Activated CD4-positive, alpha-beta T cell treated with anti-CD3 and anti-CD28 coated beads for 36 hours (primary cell): ENCODE results near the gene CTPS2. TPM values are rescaled to one million over a fixed set of nuclear protein-coding genes. Genes with fewer than 3 reads are reported as not detected.
"Not testable (repeated sequence)": the region's sequence is repeated elsewhere in the genome, so short reads cannot be mapped to it uniquely, and the experiment has no call there.

Source experiments
- ATAC-seq: fragments of 200-7000 bp; cut with Tn5 transposase; one replicate; pipeline ENCODE4 v1.10.0; 2021; ENCODE audit warnings: mild to moderate bottlenecking, moderate library complexity
- CTCF ChIA-PET: fragments of 350-600 bp; sonication (Branson Sonifier 250); formaldehyde crosslinking; loops from one replicate; lab custom pipeline; 2021; ENCODE audit warnings: antibody characterized with exemption; lab: Charles Lee
- POLR2A ChIA-PET: fragments of 350-600 bp; sonication (Branson Sonifier 250); formaldehyde crosslinking; loops from one replicate; lab custom pipeline; 2021; ENCODE audit warnings: antibody characterized with exemption, inconsistent platforms; lab: Charles Lee
- DNase-seq: peaks from one replicate; pipeline ENCODE4 v3.0.0-alpha.2; 2020
- H3K27ac Mint-ChIP-seq: one replicate; pipeline ENCODE4 v1.8.0; 2021; ENCODE audit warnings: mixed read lengths
- H3K27me3 Mint-ChIP-seq: one replicate; pipeline ENCODE4 v1.8.0; 2021; ENCODE audit warnings: mixed read lengths
- H3K36me3 Mint-ChIP-seq: one replicate; pipeline ENCODE4 v1.8.0; 2021; ENCODE audit warnings: low read depth, mixed read lengths
- H3K4me1 Mint-ChIP-seq: one replicate; pipeline ENCODE4 v1.8.0; 2021; ENCODE audit warnings: mixed read lengths
- H3K4me3 Mint-ChIP-seq: one replicate; pipeline ENCODE4 v1.8.0; 2021; ENCODE audit warnings: mild to moderate bottlenecking, moderate library complexity, mixed read lengths
- H3K9me3 Mint-ChIP-seq: one replicate; pipeline ENCODE4 v1.8.0; 2021; ENCODE audit warnings: low read depth, mixed read lengths
- intact Hi-C, 2 experiments: fragments of 100-400 bp; cut with DNase I in 1 of 2; cut with micrococcal nuclease in 1 of 2; formaldehyde crosslinking; loops; one replicate each; pipeline versions ENCODE4 v1.14.2 to v1.15.1; 2022 to 2024; cut with DNase I, micrococcal nuclease
- total RNA-seq, 2 experiments: library from RNA; stranded (reverse); gene quantifications; one replicate each; pipeline ENCODE4 v1.2.3, GENCODE V29; 2021

Gene CTPS2
- total RNA-seq: 1 to 10 TPM; 6.8 to 7.2 TPM

GRCh38 chrX:16712548-16713155 is at the start of gene CTPS2:
CTPS2 (minus strand) TSS chrX:16712669; CDS start chrX:16702902, 9,767 bp downstream.
- Mint-ChIP-seq H3K27ac (peak within 1 kb of the TSS; percentile 82), H3K9me3 (no peaks in the 10 kb centered on the region), H3K4me3 (peak within 1 kb of the TSS; percentile 77), H3K4me1 (peaks cover 10% of the 10 kb centered on the region), H3K36me3 (peaks cover 3% of the 10 kb centered on the region), H3K27me3 (no peaks in the 10 kb centered on the region)
- intact Hi-C loops: loop anchor here (5.0 to 10.0 kb wide), 4 partner anchors 230 to 1038 kb away; partner anchors contain the start of genes CA5B (in 1 of the 2) and REPS2 (in 1 of the 2)
- peak; percentile 75 for DNase-seq
- POLR2A ChIA-PET: no interaction called here
- peak; percentile 97 for ATAC-seq
- CTCF ChIA-PET: interaction anchor here (0.9 kb wide), 1 partner anchor 17 kb away, joined by 5 read pairs; no protein-coding TSS in a partner anchor

GRCh38 chrX:16761500-16761899 is 49.0 kb upstream of the CTPS2 start:
- H3K4me1 Mint-ChIP-seq, intact Hi-C loops, H3K36me3 Mint-ChIP-seq, H3K4me3 Mint-ChIP-seq, H3K27ac Mint-ChIP-seq, H3K9me3 Mint-ChIP-seq, DNase-seq, POLR2A ChIA-PET, CTCF ChIA-PET, ATAC-seq, H3K27me3 Mint-ChIP-seq: not testable (repeated sequence)

GRCh38 chrX:16756724-16757123 is 44.3 kb upstream of the CTPS2 start:
- no peaks in the 10 kb centered on the region for H3K27me3 Mint-ChIP-seq
- H3K4me3 Mint-ChIP-seq: no peak overlapping the region
- no peaks in the 10 kb centered on the region for H3K9me3 Mint-ChIP-seq
- ATAC-seq (no peak), DNase-seq (no peak)
- H3K36me3 Mint-ChIP-seq: peaks cover 18% of the 10 kb centered on the region
- no peak overlapping the region for H3K27ac Mint-ChIP-seq
- POLR2A ChIA-PET: no interaction called here
- intact Hi-C loops: no loop called here
- H3K4me1 Mint-ChIP-seq: no peaks in the 10 kb centered on the region
- CTCF ChIA-PET: interaction anchor here (0.6 to 1.1 kb wide), 2 partner anchors 15 to 614 kb away, joined by 3 read pairs; no protein-coding TSS in a partner anchor

GRCh38 chrX:16754019-16754418 is 41.5 kb upstream of the CTPS2 start:
- no peak overlapping the region for H3K4me3 Mint-ChIP-seq

GRCh38 chrX:16750136-16750535 is 37.7 kb upstream of the CTPS2 start:
- DNase-seq: no peak
- Mint-ChIP-seq H3K4me1 (no peaks in the 10 kb centered on the region), H3K36me3 (peaks cover 15% of the 10 kb centered on the region), H3K9me3 (no peaks in the 10 kb centered on the region), H3K27me3 (no peaks in the 10 kb centered on the region), H3K4me3 (no peak overlapping the region), H3K27ac (no peak overlapping the region)
- intact Hi-C loops: no loop called here
- ChIA-PET POLR2A (no interaction called here), CTCF (no interaction called here)
- ATAC-seq: no peak

More at GRCh38 chrX:16754019-16754418, 41.5 kb upstream of the CTPS2 start:
- H3K27me3 Mint-ChIP-seq: no peaks in the 10 kb centered on the region
- H3K9me3 Mint-ChIP-seq: no peaks in the 10 kb centered on the region
- intact Hi-C loops: no loop called here
- no peaks in the 10 kb centered on the region for H3K4me1 Mint-ChIP-seq
- ChIA-PET POLR2A (interaction anchor here (0.6 kb wide), 1 partner anchor 67 kb away, joined by 3 read pairs; no protein-coding TSS in a partner anchor), CTCF (interaction anchor here (0.6 kb wide), 2 partner anchors 9 to 562 kb away, joined by 3 read pairs; no protein-coding TSS in a partner anchor)
- ATAC-seq (no peak), DNase-seq (no peak)
- no peak overlapping the region for H3K27ac Mint-ChIP-seq
- H3K36me3 Mint-ChIP-seq: peaks cover 17% of the 10 kb centered on the region

GRCh38 chrX:16748425-16748824 is 36.0 kb upstream of the CTPS2 start:
- no peak for DNase-seq
- no peaks in the 10 kb centered on the region for H3K9me3 Mint-ChIP-seq
- no peaks in the 10 kb centered on the region for H3K27me3 Mint-ChIP-seq
- H3K4me3 Mint-ChIP-seq: no peak overlapping the region
- ChIA-PET POLR2A (no interaction called here), CTCF (no interaction called here)
- intact Hi-C loops: no loop called here
- ATAC-seq: no peak
- H3K4me1 Mint-ChIP-seq: no peaks in the 10 kb centered on the region
- H3K27ac Mint-ChIP-seq: no peak overlapping the region
- peaks cover 13% of the 10 kb centered on the region for H3K36me3 Mint-ChIP-seq

GRCh38 chrX:16745659-16746058 is 33.2 kb upstream of the CTPS2 start:
- intact Hi-C loops: no loop called here
- no peak overlapping the region for H3K27ac Mint-ChIP-seq
- no peak for ATAC-seq

GRCh38 chrX:16745102-16745501 is 32.6 kb upstream of the CTPS2 start:
- Mint-ChIP-seq H3K4me3 (no peak overlapping the region), H3K4me1 (no peaks in the 10 kb centered on the region), H3K27me3 (no peaks in the 10 kb centered on the region), H3K36me3 (peaks cover 9% of the 10 kb centered on the region), H3K27ac (no peak overlapping the region), H3K9me3 (no peaks in the 10 kb centered on the region)
- CTCF ChIA-PET: interaction anchor here (0.7 kb wide), 1 partner anchor 9 kb away, joined by 3 read pairs; no protein-coding TSS in a partner anchor
- ATAC-seq (no peak), DNase-seq (no peak)
- POLR2A ChIA-PET: no interaction called here
- intact Hi-C loops: no loop called here

More at GRCh38 chrX:16745659-16746058, 33.2 kb upstream of the CTPS2 start:
- no peaks in the 10 kb centered on the region for H3K27me3 Mint-ChIP-seq
- no peaks in the 10 kb centered on the region for H3K9me3 Mint-ChIP-seq
- CTCF ChIA-PET: no interaction called here
- peaks cover 9% of the 10 kb centered on the region for H3K36me3 Mint-ChIP-seq
- POLR2A ChIA-PET: no interaction called here
- no peak for DNase-seq
- no peak overlapping the region for H3K4me3 Mint-ChIP-seq
- H3K4me1 Mint-ChIP-seq: no peaks in the 10 kb centered on the region

- ChIA-PET CTCF (no interaction called here), POLR2A (no interaction called here)
- Mint-ChIP-seq H3K27me3 (no peaks in the 10 kb centered on the region), H3K27ac (no peak overlapping the region), H3K36me3 (peaks cover 9% of the 10 kb centered on the region), H3K9me3 (no peaks in the 10 kb centered on the region), H3K4me3 (no peak overlapping the region), H3K4me1 (no peaks in the 10 kb centered on the region)
- ATAC-seq: no peak
- no peak for DNase-seq
- intact Hi-C loops: no loop called here
Observed at GRCh38 chrX:16743604-16744325, 31.3 kb upstream of the CTPS2 start.

GRCh38 chrX:16739574-16739973 is 27.1 kb upstream of the CTPS2 start:
- no peaks in the 10 kb centered on the region for H3K4me1 Mint-ChIP-seq
- H3K4me3 Mint-ChIP-seq: no peak overlapping the region
- POLR2A ChIA-PET: no interaction called here
- H3K27ac Mint-ChIP-seq: no peak overlapping the region
- H3K36me3 Mint-ChIP-seq: peaks cover 13% of the 10 kb centered on the region
- intact Hi-C loops: no loop called here
- CTCF ChIA-PET: no interaction called here
- DNase-seq (no peak), ATAC-seq (no peak)
- no peaks in the 10 kb centered on the region for H3K9me3 Mint-ChIP-seq
- no peaks in the 10 kb centered on the region for H3K27me3 Mint-ChIP-seq

GRCh38 chrX:16737024-16737423 is 24.6 kb upstream of the CTPS2 start:
- no peak for ATAC-seq
- CTCF ChIA-PET: no interaction called here
- Mint-ChIP-seq H3K4me3 (no peak overlapping the region), H3K4me1 (no peaks in the 10 kb centered on the region), H3K36me3 (peaks cover 6% of the 10 kb centered on the region), H3K9me3 (no peaks in the 10 kb centered on the region), H3K27ac (no peak overlapping the region), H3K27me3 (no peaks in the 10 kb centered on the region)
- intact Hi-C loops: no loop called here
- POLR2A ChIA-PET: no interaction called here
- DNase-seq: no peak

- no peaks in the 10 kb centered on the region for H3K4me1 Mint-ChIP-seq
- ChIA-PET POLR2A (no interaction called here), CTCF (no interaction called here)
- H3K9me3 Mint-ChIP-seq: no peaks in the 10 kb centered on the region
- DNase-seq (no peak), ATAC-seq (no peak)
- H3K36me3 Mint-ChIP-seq: peaks cover 8% of the 10 kb centered on the region
- intact Hi-C loops: no loop called here
- H3K4me3 Mint-ChIP-seq: no peak overlapping the region
- no peak overlapping the region for H3K27ac Mint-ChIP-seq
- no peaks in the 10 kb centered on the region for H3K27me3 Mint-ChIP-seq
Observed at GRCh38 chrX:16733013-16733412, 20.5 kb upstream of the CTPS2 start.
